ENCODE measurements around the gene TRIP12.

GRCh38 chr2:229780856-229781773, 140.7 kb downstream of the TRIP12 start:
- TF ChIP-seq, protein P1, sequence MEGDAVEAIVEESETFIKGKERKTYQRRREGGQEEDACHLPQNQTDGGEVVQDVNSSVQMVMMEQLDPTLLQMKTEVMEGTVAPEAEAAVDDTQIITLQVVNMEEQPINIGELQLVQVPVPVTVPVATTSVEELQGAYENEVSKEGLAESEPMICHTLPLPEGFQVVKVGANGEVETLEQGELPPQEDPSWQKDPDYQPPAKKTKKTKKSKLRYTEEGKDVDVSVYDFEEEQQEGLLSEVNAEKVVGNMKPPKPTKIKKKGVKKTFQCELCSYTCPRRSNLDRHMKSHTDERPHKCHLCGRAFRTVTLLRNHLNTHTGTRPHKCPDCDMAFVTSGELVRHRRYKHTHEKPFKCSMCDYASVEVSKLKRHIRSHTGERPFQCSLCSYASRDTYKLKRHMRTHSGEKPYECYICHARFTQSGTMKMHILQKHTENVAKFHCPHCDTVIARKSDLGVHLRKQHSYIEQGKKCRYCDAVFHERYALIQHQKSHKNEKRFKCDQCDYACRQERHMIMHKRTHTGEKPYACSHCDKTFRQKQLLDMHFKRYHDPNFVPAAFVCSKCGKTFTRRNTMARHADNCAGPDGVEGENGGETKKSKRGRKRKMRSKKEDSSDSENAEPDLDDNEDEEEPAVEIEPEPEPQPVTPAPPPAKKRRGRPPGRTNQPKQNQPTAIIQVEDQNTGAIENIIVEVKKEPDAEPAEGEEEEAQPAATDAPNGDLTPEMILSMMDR (IDR thresholded peaks at IDR 0.05; ENCODE audit: low read length) = peak; percentile 82
- no peak for TF ChIP-seq EZH2 (optimal IDR thresholded peaks at IDR 0.05; ENCODE audit: low read depth, low read length)

All from MM.1S (cell line).